ENCODE measurements around the gene PLEK. TPM values are rescaled to one million over a fixed set of nuclear protein-coding genes. Genes with fewer than 3 reads are reported as not detected.
"Not testable (repeated sequence)": the region's sequence is repeated elsewhere in the genome, so short reads cannot be mapped to it uniquely, and the experiment has no call there.

PLEK gene
- total RNA-seq, 1 experiment from 2014 or later = 0.13 TPM

GRCh38 chr2:68349091-68349490 is 16.0 kb upstream of the PLEK start:
- DNase-seq (ENCODE audit: low read depth, low spot score); H3K9me3 ChIP-seq (ENCODE audit: control insufficient read depth, insufficient read depth, low read depth, low read length); POLR2A ChIA-PET; H3K4me1 ChIP-seq (ENCODE audit: control insufficient read depth, insufficient read depth, low read length); ATAC-seq; CTCF ChIA-PET; H3K27me3 ChIP-seq (ENCODE audit: control insufficient read depth, insufficient read depth, low read length); in situ Hi-C loops (cut with HindIII; ENCODE audit: low pct_unique_long_range_greater_than_20kb, low sequenced_read_pairs); H3K4me3 ChIP-seq (ENCODE audit: low read depth in 2 of 2, low read length in 2 of 2); H3K27ac ChIP-seq (ENCODE audit: low read length); BruUV-seq (replicated peaks); H3K36me3 ChIP-seq (ENCODE audit: control insufficient read depth, insufficient read depth, low read length); intact Hi-C loops (cut with micrococcal nuclease; ENCODE audit: unreplicated experiment): not testable (repeated sequence)

GRCh38 chr2:68351997-68352396 is 13.1 kb upstream of the PLEK start:
- H3K36me3 ChIP-seq (ENCODE audit: control insufficient read depth, insufficient read depth, low read length) = no peaks in the 10 kb centered on the region
- no peak overlapping the region for H3K27ac ChIP-seq (ENCODE audit: low read length)
- ATAC-seq (no peak), DNase-seq (ENCODE audit: low read depth, low spot score) (no peak)
- H3K4me3 ChIP-seq (ENCODE audit: low read depth in 2 of 2, low read length in 2 of 2) = no peak overlapping the region
- H3K27me3 ChIP-seq (ENCODE audit: control insufficient read depth, insufficient read depth, low read length) = no peaks in the 10 kb centered on the region
- no peaks in the 10 kb centered on the region for H3K4me1 ChIP-seq (ENCODE audit: control insufficient read depth, insufficient read depth, low read length)
- CTCF ChIA-PET = no interaction called here
- POLR2A ChIA-PET = no interaction called here
- no peaks in the 10 kb centered on the region for H3K9me3 ChIP-seq (ENCODE audit: control insufficient read depth, insufficient read depth, low read depth, low read length)
- in situ Hi-C loops (cut with HindIII; ENCODE audit: low pct_unique_long_range_greater_than_20kb, low sequenced_read_pairs) = no loop called here
- intact Hi-C loops (cut with micrococcal nuclease; ENCODE audit: unreplicated experiment) = no loop called here
- no TSS peak for BruUV-seq (replicated peaks)
- TF ChIP-seq SIN3A (IDR thresholded peaks at IDR 0.05; ENCODE audit: borderline replicate concordance, insufficient read depth, low read depth, low read length) = no peak
- TF ChIP-seq, protein P1, sequence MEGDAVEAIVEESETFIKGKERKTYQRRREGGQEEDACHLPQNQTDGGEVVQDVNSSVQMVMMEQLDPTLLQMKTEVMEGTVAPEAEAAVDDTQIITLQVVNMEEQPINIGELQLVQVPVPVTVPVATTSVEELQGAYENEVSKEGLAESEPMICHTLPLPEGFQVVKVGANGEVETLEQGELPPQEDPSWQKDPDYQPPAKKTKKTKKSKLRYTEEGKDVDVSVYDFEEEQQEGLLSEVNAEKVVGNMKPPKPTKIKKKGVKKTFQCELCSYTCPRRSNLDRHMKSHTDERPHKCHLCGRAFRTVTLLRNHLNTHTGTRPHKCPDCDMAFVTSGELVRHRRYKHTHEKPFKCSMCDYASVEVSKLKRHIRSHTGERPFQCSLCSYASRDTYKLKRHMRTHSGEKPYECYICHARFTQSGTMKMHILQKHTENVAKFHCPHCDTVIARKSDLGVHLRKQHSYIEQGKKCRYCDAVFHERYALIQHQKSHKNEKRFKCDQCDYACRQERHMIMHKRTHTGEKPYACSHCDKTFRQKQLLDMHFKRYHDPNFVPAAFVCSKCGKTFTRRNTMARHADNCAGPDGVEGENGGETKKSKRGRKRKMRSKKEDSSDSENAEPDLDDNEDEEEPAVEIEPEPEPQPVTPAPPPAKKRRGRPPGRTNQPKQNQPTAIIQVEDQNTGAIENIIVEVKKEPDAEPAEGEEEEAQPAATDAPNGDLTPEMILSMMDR (IDR thresholded peaks at IDR 0.05) = no peak
- TF ChIP-seq TCF7L2 (IDR thresholded peaks at IDR 0.05; ENCODE audit: low read depth, low read length) = no peak
- TF ChIP-seq POLR2AphosphoS5 (IDR thresholded peaks at IDR 0.05; ENCODE audit: low read depth, low read length) = no peak
- TF ChIP-seq REST (IDR thresholded peaks at IDR 0.05; ENCODE audit: insufficient read depth in 1 of 2, low read depth in 2 of 2, low read length in 1 of 2) = no peak

- intact Hi-C loops (cut with micrococcal nuclease; ENCODE audit: unreplicated experiment) (no loop called here), in situ Hi-C loops (cut with HindIII; ENCODE audit: low pct_unique_long_range_greater_than_20kb, low sequenced_read_pairs) (no loop called here)
- H3K36me3 ChIP-seq (ENCODE audit: control insufficient read depth, insufficient read depth, low read length) = no peaks in the 10 kb centered on the region
- H3K27ac ChIP-seq (ENCODE audit: low read length) = no peak overlapping the region
- no TSS peak for BruUV-seq (replicated peaks)
- ChIA-PET POLR2A (no interaction called here), CTCF (no interaction called here)
- TF ChIP-seq, protein P1 (IDR thresholded peaks at IDR 0.05) = no peak
- no peak for TF ChIP-seq POLR2AphosphoS5 (IDR thresholded peaks at IDR 0.05; ENCODE audit: low read depth, low read length)
- no peak for TF ChIP-seq TCF7L2 (IDR thresholded peaks at IDR 0.05; ENCODE audit: low read depth, low read length)
- no peak for TF ChIP-seq SIN3A (IDR thresholded peaks at IDR 0.05; ENCODE audit: borderline replicate concordance, insufficient read depth, low read depth, low read length)
- no peak for TF ChIP-seq REST (IDR thresholded peaks at IDR 0.05; ENCODE audit: insufficient read depth in 1 of 2, low read depth in 2 of 2, low read length in 1 of 2)
- H3K4me1 ChIP-seq (ENCODE audit: control insufficient read depth, insufficient read depth, low read length) = no peaks in the 10 kb centered on the region
- DNase-seq (ENCODE audit: low read depth, low spot score) (no peak), ATAC-seq (no peak)
- H3K27me3 ChIP-seq (ENCODE audit: control insufficient read depth, insufficient read depth, low read length) = no peaks in the 10 kb centered on the region
- H3K4me3 ChIP-seq (ENCODE audit: low read depth in 2 of 2, low read length in 2 of 2) = no peak overlapping the region
- no peaks in the 10 kb centered on the region for H3K9me3 ChIP-seq (ENCODE audit: control insufficient read depth, insufficient read depth, low read depth, low read length)
Observed at GRCh38 chr2:68352651-68353391, 12.3 kb upstream of the PLEK start.
